SK-N-DZ (cell line): ENCODE data around the gene SLC25A18.
"Not testable (repeated sequence)": the region's sequence is repeated elsewhere in the genome, so short reads cannot be mapped to it uniquely, and the experiment has no call there.

ENCODE experiments used
- DNase-seq: peaks from one replicate; pipeline ENCODE4 v3.0.0-alpha.2; 2015; ENCODE audit warnings: low spot score

SLC25A18 gene

GRCh38 chr22:17607891-17608521 is 44.7 kb downstream of the SLC25A18 start:
- no peak for DNase-seq

GRCh38 chr22:17612057-17612456 is 48.8 kb downstream of the SLC25A18 start:
- no peak for DNase-seq

- DNase-seq: no peak
Measured at GRCh38 chr22:17613280-17613679, 50.0 kb downstream of the SLC25A18 start.

GRCh38 chr22:17627961-17628405 is 64.7 kb downstream of the SLC25A18 start:
- DNase-seq: no peak

GRCh38 chr22:17628406-17629172 is 65.3 kb downstream of the SLC25A18 start, which contains the start of gene ATP6V1E1:
Gene ATP6V1E1, minus strand, starts transcription at chr22:17628749. Its CDS starts 114 bp downstream, at chr22:17628635.
- DNase-seq: peak; percentile 94

- DNase-seq: no peak
Measured at GRCh38 chr22:17629173-17629489, 65.8 kb downstream of the SLC25A18 start.

- no peak for DNase-seq
Measured at GRCh38 chr22:17629641-17630040, 66.3 kb downstream of the SLC25A18 start.

GRCh38 chr22:17631076-17631565 is 67.8 kb downstream of the SLC25A18 start:
- DNase-seq: no peak

- DNase-seq: no peak
Measured at GRCh38 chr22:17633217-17633997, 70.1 kb downstream of the SLC25A18 start.

GRCh38 chr22:17633998-17634323 is 70.7 kb downstream of the SLC25A18 start:
- DNase-seq: no peak

GRCh38 chr22:17634696-17635095 is 71.4 kb downstream of the SLC25A18 start:
- no peak for DNase-seq

GRCh38 chr22:17636850-17637249 is 73.6 kb downstream of the SLC25A18 start:
- DNase-seq: not testable (repeated sequence)

- DNase-seq: no peak
Measured at GRCh38 chr22:17637490-17638181, 74.3 kb downstream of the SLC25A18 start.

- DNase-seq: no peak
Measured at GRCh38 chr22:17638182-17638431, 74.8 kb downstream of the SLC25A18 start.

- DNase-seq: peak; percentile 95
Measured at GRCh38 chr22:17638432-17639246, 75.3 kb downstream of the SLC25A18 start, which contains the start of gene BCL2L13. Gene BCL2L13, plus strand, starts transcription at chr22:17638757. Its CDS starts 16,955 bp downstream, at chr22:17655712.

- DNase-seq: peak; percentile 23
Measured at GRCh38 chr22:17639247-17639741, 76.0 kb downstream of the SLC25A18 start.
